Glomerular visceral epithelial cell (primary cell): Measurements from ENCODE around the gene PANX2.
A peak's percentile ranks its signal among the peaks of the same experiment; 100 is the strongest.

Experiments
- DNase-seq: peaks from one replicate; pipeline ENCODE4 v3.0.0-alpha.2; 2016; ENCODE audit errors: extremely low spot score

The PANX2 gene

DNA sequence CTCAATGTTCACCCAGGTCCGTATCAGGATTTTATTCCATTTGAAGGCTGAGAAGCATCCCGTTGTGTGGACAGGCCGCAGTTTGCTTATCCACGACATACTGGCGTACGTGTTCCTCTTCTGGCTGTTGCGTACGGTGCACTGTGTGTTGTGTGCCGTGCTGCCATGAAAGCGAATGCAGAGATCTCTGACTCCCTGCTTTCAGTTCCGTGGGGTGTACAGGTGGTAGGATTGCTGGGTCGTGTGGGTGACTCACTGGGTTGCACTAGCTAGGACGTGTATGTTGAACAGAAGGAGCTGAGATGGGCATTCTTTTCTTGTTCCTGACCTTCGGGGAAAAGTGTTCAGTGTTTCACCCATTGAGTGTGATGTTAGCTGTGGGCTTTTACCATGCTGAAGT is 40.6 kb downstream of the PANX2 start:
- no peak for DNase-seq

- no peak for DNase-seq
These were observed 42.7 kb downstream of the PANX2 start for GRCh38 chr22:50213263-50213662.

- no peak for DNase-seq
These were observed 44.9 kb downstream of the PANX2 start for GRCh38 chr22:50215297-50216054.

DNA sequence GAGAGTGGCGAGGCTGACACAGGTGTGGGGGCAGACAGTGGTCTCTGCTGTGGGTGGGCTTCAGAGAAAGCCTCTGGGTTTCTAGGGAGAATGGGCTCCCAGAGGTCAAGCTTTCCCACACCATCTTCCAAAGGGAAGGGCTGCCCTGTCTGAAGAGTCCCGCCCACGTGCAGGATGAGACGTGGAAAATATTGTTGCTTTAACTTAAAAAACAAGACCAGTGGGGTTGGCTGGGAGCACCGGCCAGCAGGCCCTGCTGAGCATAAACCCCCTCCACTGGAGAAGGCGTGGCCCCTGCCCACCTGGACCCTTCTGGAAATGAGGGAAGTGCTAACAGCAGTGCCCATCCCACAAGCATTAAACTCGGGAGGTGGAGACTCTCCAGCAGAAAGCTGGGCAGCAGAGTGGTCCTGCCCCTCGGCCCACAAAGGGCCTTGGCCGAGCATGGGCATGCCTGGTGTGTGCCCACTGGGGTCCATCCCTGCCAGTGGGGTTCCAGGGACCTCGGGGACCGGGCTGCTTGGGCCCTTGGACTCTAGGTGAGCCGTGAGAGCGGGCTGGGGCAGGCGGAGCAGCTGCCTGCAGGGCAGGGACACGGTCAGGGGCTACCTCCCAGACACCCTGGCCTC is 45.6 kb downstream of the PANX2 start:
- no peak for DNase-seq

- no peak for DNase-seq
These were observed 46.4 kb downstream of the PANX2 start for GRCh38 chr22:50216684-50217520.

GRCh38 chr22:50217543-50218152 is 47.1 kb downstream of the PANX2 start:
- DNase-seq = no peak

DNA sequence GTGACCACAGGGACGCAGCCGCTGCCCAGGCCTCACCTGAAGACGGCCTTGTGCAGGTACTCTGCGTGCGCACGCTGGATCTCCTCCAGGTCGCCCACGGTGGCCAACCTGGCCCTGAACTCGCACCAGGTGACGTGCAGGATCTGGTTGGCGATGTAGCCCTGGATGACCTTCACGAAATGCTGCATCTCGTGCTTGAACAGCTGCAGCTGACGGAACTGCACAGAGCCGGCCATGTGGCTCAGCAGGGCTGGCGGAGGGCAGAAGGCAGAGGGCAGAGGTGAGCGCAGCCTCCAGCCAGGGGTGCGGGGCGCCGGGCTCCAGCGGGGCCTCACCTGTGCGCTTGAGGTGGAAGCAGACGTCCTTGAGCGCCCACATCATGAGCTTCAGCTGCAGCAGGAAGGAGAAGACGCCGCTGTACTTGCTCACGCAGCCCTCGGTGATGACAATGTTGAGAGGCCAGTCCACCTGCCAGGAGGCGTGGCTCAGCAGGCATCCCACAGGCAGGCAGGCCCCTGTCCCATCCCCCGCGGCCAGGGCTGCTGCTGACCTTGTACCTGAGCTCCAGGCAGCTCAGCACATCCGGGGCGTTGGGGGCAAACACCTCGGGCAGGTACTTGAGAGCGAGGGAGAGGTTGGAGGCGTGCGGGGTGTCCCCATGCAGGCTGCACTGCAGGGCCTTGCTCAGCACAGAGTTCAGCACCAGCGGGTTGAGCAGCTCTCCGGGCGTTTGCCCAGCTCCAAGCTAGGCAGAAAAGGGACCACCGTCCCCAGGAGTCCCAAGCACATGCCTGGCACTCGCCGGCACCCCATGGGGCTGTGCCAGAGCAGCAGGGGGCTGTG is 47.8 kb downstream of the PANX2 start:
- DNase-seq = no peak

- peak; percentile 55 for DNase-seq
These were observed 48.6 kb downstream of the PANX2 start for GRCh38 chr22:50218996-50219727.

- no peak for DNase-seq
These were observed 49.5 kb downstream of the PANX2 start for GRCh38 chr22:50219800-50220602.

GRCh38 chr22:50220603-50221409 is 50.3 kb downstream of the PANX2 start:
- no peak for DNase-seq

DNA sequence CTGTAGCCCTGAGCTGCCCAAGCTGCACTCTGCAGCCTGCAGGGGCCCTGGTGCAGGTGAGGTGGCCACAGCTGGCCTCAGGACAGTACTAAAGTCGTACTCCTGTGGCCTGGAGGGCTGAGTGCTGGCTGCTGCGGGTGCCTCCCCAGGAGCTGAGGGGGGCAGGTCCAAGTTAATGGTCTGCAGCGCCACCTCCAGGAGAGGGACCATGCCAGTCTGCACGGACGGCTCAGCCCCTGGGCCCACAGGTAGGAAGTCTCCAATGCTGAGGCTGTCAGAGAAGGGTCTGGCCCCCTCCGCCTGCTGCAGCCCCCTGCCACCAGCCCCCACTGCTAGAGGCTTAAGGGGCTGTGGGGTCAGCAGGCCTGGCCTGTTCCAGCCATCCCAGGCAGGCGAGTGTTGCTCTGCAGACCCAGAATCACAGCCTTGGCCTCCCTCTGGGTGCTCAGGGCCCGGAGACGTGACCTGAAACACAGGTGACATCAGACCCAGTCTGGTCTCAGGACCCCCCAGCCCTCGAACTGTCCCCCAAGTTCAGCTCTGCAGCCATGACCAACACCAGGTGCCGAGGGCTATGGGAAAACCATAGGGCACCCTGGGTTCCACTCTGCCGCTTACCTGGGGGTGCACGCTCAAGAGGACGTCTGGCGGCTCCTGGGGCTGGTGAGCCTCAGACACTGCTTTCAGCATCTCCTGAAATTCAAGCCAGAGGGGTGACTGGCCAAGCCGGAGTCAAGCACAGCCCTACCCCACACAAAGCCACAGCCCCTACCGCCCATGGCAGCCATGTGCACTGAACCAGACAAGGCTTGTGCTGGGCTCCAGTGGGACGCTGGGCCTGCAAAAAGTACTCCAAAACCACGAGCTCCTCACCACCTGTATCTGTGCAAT is 51.1 kb downstream of the PANX2 start:
- DNase-seq = no peak

DNA sequence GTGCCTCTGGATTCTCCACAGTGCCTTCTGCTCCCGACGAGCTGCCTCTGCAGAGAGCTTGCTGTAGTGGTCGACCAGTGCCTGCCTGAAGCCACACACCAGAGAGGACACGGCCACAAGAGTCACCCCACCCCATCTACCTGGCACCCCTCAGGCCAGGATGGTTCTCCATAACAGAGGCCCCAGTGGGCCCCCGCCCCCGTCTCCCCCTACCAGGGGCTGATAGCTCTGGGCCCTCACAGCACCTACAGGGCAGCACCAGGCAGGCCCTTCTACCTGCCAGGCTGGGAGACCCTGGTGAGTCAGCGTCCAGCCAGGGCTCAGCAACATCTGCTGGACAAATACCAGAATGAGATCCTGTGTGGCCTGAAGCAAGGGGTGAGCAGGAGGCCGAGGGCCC is 52.0 kb downstream of the PANX2 start:
- no peak for DNase-seq

- DNase-seq = no peak
These were observed 53.5 kb downstream of the PANX2 start for GRCh38 chr22:50224071-50224470.

DNA sequence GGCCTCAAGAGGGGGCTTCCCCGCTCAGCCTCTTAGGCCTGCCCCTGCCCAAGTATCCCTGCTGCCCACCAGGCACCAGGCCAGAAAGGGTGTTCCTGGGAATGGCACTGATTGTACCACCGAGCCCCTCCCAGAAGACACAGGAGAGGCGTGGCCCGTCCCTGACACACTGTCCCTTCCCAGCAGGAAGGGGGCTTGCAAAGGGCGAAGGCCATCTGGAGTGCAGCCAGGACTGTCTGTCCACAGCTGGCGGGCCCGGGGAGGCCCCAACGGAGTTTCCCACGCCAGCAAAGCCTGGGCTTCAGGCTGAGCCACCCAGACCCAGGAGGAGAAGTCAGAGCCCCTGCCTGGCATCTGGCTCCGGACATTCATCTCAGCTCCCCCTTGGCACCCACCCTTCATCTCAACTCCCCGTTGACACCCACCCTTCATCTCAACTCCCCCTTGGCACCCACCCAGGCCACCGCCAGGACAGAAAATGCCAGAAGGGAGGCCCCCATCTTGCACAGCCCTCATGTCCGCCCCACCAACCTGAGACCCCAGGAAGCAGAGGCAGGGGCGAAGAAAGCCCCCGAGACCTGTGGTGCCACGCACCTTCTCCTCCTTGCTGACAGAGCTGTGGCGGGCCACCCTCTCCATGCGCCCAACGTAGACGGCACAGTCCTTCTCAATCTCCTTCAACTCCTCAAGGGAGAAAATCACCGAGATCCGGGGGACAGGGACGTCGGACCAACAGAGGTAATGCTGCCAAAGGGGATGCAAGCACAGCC is 54.9 kb downstream of the PANX2 start:
- DNase-seq = no peak

- no peak for DNase-seq
These were observed 55.7 kb downstream of the PANX2 start for GRCh38 chr22:50226063-50226874.

DNA sequence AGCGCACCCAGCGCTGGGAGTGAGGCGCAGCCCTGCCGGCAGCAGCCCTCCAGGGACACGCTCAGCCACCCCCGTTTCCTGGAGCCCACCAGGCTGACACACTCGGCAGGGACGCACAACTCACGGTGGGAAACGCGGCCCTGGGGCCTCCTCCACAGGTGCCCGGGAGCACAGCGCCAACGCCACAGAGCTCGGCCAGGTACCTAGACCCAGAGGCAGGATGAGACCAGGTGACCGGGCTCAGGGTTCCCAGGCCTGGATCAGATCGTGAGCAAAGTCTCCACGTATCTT is 56.3 kb downstream of the PANX2 start:
- no peak for DNase-seq
